ENCODE results near the gene SPAST. TPM values are rescaled to one million over a fixed set of nuclear protein-coding genes. Genes with fewer than 3 reads are reported as not detected.
"Not testable (repeated sequence)": the region's sequence is repeated elsewhere in the genome, so short reads cannot be mapped to it uniquely, and the experiment has no call there.

Gene SPAST
- total RNA-seq, 1 experiment from 2014 or later, result 48.3 TPM

DNA sequence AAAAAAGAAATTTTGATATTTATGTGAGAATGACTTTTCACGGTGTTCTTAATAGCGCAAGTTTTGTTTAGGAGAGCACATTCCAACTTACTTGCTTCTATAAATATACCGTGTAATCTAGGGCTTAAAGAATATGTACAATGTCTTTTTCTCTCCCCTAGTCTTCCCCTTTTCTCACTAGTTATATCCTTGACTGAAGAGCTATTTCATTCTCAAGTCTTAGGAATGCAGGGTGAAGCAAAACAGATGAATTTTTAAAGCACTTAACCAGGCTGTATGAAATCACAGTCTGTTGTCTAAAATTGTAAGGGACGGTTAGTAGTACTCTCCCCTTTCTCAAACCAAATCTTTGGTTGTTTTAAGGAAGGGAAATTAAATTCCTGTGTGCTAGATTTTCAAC lies 72.7 kb downstream of the SPAST start:
- Histone ChIP-seq H3K27ac (ENCODE audit: low read length) (no peak overlapping the region), H3K36me3 (ENCODE audit: insufficient read depth, low read length) (peaks cover 24% of the 10 kb centered on the region; the same call in 1 of the 2 replicates), H3K9me3 (ENCODE audit: low read length) (no peaks in the 10 kb centered on the region), H2AFZ (ENCODE audit: low read length) (no peak overlapping the region), H3K9ac (ENCODE audit: low read length) (no peak overlapping the region), H3K4me1 (ENCODE audit: low read length) (no peaks in the 10 kb centered on the region), H3K79me2 (ENCODE audit: low read length) (peaks cover 9% of the 10 kb centered on the region; the same call in 1 of the 2 replicates), H3K4me2 (ENCODE audit: low read depth, low read length, poor library complexity, severe bottlenecking) (no peak overlapping the region), H3K27me3 (ENCODE audit: low read length) (no peaks in the 10 kb centered on the region), H3K9me2 (replicated peaks; ENCODE audit: insufficient read depth, low read length) (no peaks in the 10 kb centered on the region), H3K4me3 (ENCODE audit: low read length) (no peak overlapping the region), H4K20me1 (ENCODE audit: insufficient read depth, low read depth, low read length) (no peaks in the 10 kb centered on the region)
- no peak for DNase-seq

DNA sequence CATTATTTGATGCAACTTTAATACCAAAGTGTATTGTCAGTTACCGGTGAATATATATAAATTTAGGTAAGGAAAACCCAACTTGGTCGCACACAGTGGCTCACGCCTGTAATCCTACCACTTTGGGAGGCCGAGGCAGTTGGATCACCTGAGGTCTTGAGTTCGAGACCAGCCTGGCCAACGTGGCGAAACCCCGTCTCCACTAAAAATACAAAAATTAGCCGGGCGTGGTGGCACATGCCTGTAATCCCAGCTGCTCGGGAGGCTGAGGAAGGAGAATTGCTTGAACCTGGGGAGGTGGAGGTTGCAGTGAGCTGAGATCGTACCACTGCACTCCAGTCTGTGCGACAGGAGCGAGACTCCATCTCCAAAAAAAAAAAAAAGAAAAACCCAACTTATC lies 88.2 kb downstream of the SPAST start:
- H3K27me3 ChIP-seq (ENCODE audit: low read length); H4K20me1 ChIP-seq (ENCODE audit: insufficient read depth, low read depth, low read length); H3K4me1 ChIP-seq (ENCODE audit: low read length); H3K79me2 ChIP-seq (ENCODE audit: low read length); H3K27ac ChIP-seq (ENCODE audit: low read length); H3K9me2 ChIP-seq (replicated peaks; ENCODE audit: insufficient read depth, low read length); H3K9me3 ChIP-seq (ENCODE audit: low read length); H2AFZ ChIP-seq (ENCODE audit: low read length); DNase-seq; H3K36me3 ChIP-seq (ENCODE audit: insufficient read depth, low read length); H3K4me2 ChIP-seq (ENCODE audit: low read depth, low read length, poor library complexity, severe bottlenecking); H3K9ac ChIP-seq (ENCODE audit: low read length); H3K4me3 ChIP-seq (ENCODE audit: low read length): not testable (repeated sequence)

DNA sequence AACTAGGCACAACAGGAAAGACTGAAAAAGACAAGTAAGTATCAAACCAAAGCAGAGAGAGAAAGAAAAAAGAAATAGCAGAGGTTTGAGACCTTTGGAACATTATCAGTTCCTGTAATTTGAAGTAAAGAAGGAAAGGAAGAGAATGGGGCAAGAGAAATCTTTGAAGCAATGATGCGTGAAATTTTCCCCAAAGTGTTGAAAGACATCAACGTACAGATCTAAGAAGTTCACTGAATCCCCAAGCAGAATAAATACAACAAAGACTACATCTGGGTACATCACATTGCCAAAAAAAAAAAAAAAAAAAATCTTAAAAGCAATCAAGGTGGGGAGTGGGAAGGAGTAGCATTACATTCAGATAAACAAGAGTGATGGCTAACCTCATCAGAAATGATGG lies 96.3 kb downstream of the SPAST start:
- Histone ChIP-seq H3K4me1 (ENCODE audit: low read length) (peaks cover 8% of the 10 kb centered on the region), H2AFZ (ENCODE audit: low read length) (no peak overlapping the region), H3K27ac (ENCODE audit: low read length) (no peak overlapping the region), H3K9me3 (ENCODE audit: low read length) (no peaks in the 10 kb centered on the region), H3K9ac (ENCODE audit: low read length) (no peak overlapping the region), H4K20me1 (ENCODE audit: insufficient read depth, low read depth, low read length) (no peaks in the 10 kb centered on the region), H3K9me2 (replicated peaks; ENCODE audit: insufficient read depth, low read length) (no peaks in the 10 kb centered on the region), H3K79me2 (ENCODE audit: low read length) (peaks cover 9% of the 10 kb centered on the region), H3K27me3 (ENCODE audit: low read length) (no peaks in the 10 kb centered on the region), H3K36me3 (ENCODE audit: insufficient read depth, low read length) (peaks cover 3% of the 10 kb centered on the region; the same call in 1 of the 2 replicates), H3K4me3 (ENCODE audit: low read length) (no peak overlapping the region), H3K4me2 (ENCODE audit: low read depth, low read length, poor library complexity, severe bottlenecking) (no peak overlapping the region)
- DNase-seq, result no peak

DNA sequence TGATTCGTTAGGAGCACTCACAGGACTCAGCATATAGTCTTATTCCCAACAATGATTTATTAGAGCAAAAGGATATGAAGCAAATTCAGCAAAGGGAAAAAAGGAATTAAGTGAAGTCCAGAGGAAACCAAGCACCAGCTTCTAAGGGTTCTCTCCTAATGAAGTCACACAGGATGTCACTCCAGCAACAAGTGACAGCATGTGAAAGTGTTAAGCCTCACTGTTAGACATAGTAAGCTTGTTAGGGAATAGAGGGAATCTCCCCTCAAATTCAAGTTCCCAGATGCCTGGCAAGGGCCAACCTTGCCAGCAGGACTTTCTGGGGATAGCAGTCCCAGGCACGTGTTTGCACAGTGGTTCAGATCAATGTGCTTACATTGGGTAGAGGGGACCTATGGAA lies 97.9 kb downstream of the SPAST start:
- no peak overlapping the region for H3K9ac ChIP-seq (ENCODE audit: low read length)
- no peak for DNase-seq
- H2AFZ ChIP-seq (ENCODE audit: low read length), result no peak overlapping the region
- H3K9me3 ChIP-seq (ENCODE audit: low read length), result no peaks in the 10 kb centered on the region
- H4K20me1 ChIP-seq (ENCODE audit: insufficient read depth, low read depth, low read length), result no peaks in the 10 kb centered on the region
- H3K4me2 ChIP-seq (ENCODE audit: low read depth, low read length, poor library complexity, severe bottlenecking), result no peak overlapping the region
- H3K9me2 ChIP-seq (replicated peaks; ENCODE audit: insufficient read depth, low read length), result no peaks in the 10 kb centered on the region
- H3K27me3 ChIP-seq (ENCODE audit: low read length), result no peaks in the 10 kb centered on the region
- no peak overlapping the region for H3K27ac ChIP-seq (ENCODE audit: low read length)
- H3K4me3 ChIP-seq (ENCODE audit: low read length), result no peak overlapping the region
- H3K79me2 ChIP-seq (ENCODE audit: low read length), result peaks cover 22% of the 10 kb centered on the region
- H3K36me3 ChIP-seq (ENCODE audit: insufficient read depth, low read length), result peaks cover 2% of the 10 kb centered on the region; the same call in 1 of the 2 replicates
- peaks cover 10% of the 10 kb centered on the region for H3K4me1 ChIP-seq (ENCODE audit: low read length)

DNA sequence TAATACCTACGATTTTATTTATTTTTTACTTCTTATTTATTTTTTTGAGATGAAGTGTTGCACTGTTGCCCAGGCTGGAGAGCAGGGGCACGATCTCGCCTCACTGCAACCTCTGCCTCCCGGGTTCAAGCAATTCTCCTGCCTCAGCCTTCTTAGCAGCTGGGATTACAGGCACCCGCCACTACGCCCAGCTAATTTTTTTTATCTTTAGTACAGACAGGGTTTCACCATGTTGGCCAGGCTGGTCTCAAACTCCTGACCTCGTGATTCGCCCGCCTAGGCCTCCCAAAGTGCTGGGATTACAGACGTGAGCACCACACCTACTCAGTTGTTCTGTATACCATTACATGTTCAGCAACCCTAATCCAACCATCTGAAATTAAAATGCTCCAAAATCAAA lies 100.9 kb downstream of the SPAST start:
- Histone ChIP-seq H3K4me2 (ENCODE audit: low read depth, low read length, poor library complexity, severe bottlenecking) (peak overlapping the region; percentile 96), H3K79me2 (ENCODE audit: low read length) (peaks cover 45% of the 10 kb centered on the region), H3K4me1 (ENCODE audit: low read length) (peaks cover 32% of the 10 kb centered on the region), H3K9ac (ENCODE audit: low read length) (peak overlapping the region; percentile 85), H3K27ac (ENCODE audit: low read length) (peak overlapping the region; percentile 79), H3K4me3 (ENCODE audit: low read length) (peak overlapping the region; percentile 90)
- H2AFZ ChIP-seq (ENCODE audit: low read length); H3K36me3 ChIP-seq (ENCODE audit: insufficient read depth, low read length); H3K9me3 ChIP-seq (ENCODE audit: low read length); H4K20me1 ChIP-seq (ENCODE audit: insufficient read depth, low read depth, low read length); DNase-seq; H3K9me2 ChIP-seq (replicated peaks; ENCODE audit: insufficient read depth, low read length); H3K27me3 ChIP-seq (ENCODE audit: low read length): not testable (repeated sequence)

DNA sequence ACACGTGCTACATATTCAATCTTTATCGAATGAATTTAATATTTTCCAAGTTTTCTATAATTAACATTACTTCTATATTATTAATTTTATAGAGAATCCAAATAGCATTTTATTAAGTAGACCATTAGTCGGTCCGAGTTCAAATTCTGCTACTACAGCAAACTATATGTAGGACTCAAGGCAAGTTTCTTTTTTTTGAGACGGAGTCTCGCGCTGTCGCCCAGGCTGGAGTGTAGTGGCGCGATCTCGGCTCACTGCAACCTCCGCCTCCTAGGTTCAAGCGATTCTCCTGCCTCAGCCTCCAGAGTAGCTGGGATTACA lies 101.6 kb downstream of the SPAST start:
- Histone ChIP-seq H3K79me2 (ENCODE audit: low read length) (peaks cover 50% of the 10 kb centered on the region), H3K9ac (ENCODE audit: low read length) (peak overlapping the region; percentile 85), H3K4me2 (ENCODE audit: low read depth, low read length, poor library complexity, severe bottlenecking) (peak overlapping the region; percentile 96), H3K4me3 (ENCODE audit: low read length) (peak overlapping the region; percentile 90), H3K27ac (ENCODE audit: low read length) (peak overlapping the region; percentile 79), H3K4me1 (ENCODE audit: low read length) (peaks cover 32% of the 10 kb centered on the region)
- H4K20me1 ChIP-seq (ENCODE audit: insufficient read depth, low read depth, low read length); H3K27me3 ChIP-seq (ENCODE audit: low read length); H3K9me3 ChIP-seq (ENCODE audit: low read length); H3K36me3 ChIP-seq (ENCODE audit: insufficient read depth, low read length); H2AFZ ChIP-seq (ENCODE audit: low read length); H3K9me2 ChIP-seq (replicated peaks; ENCODE audit: insufficient read depth, low read length): not testable (repeated sequence)
- DNase-seq, result peak; percentile 64

DNA sequence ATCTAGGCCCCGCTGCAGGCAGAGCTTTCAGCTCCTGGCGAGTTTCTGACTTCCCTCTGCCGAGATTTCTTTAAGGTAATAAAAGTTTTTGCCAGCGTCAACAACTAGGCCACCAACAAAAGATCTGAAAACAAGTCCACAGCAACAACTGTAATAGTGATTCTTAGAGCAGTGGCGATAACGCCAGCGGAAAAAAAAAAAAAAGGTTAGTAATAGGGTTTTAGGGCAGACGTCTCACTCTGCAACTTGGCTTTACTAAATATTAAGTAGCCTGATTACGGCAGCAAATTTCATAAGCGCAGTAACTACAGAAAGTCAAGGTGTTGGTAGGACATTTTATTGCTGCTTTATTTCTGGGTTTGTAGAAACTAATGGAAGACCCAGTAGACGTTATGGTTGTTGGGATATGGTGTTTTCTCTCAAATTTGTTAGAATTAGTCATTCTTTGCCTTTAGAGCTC lies 102.8 kb downstream of the SPAST start:
- H3K4me1 ChIP-seq (ENCODE audit: low read length), result peaks cover 32% of the 10 kb centered on the region
- H2AFZ ChIP-seq (ENCODE audit: low read length), result no peak overlapping the region
- no peaks in the 10 kb centered on the region for H3K9me3 ChIP-seq (ENCODE audit: low read length)
- peak overlapping the region; percentile 90 for H3K4me3 ChIP-seq (ENCODE audit: low read length)
- DNase-seq, result peak; percentile 60
- H3K27ac ChIP-seq (ENCODE audit: low read length), result peak overlapping the region; percentile 79
- H3K9ac ChIP-seq (ENCODE audit: low read length), result peak overlapping the region; percentile 85
- no peaks in the 10 kb centered on the region for H4K20me1 ChIP-seq (ENCODE audit: insufficient read depth, low read depth, low read length)
- H3K4me2 ChIP-seq (ENCODE audit: low read depth, low read length, poor library complexity, severe bottlenecking), result peak overlapping the region; percentile 96
- no peaks in the 10 kb centered on the region for H3K9me2 ChIP-seq (replicated peaks; ENCODE audit: insufficient read depth, low read length)
- H3K27me3 ChIP-seq (ENCODE audit: low read length), result no peaks in the 10 kb centered on the region
- 0 out of 2 replicates have a peak, but pooled peaks cover 7% of the 10 kb centered on the region for H3K36me3 ChIP-seq (ENCODE audit: insufficient read depth, low read length)
- H3K79me2 ChIP-seq (ENCODE audit: low read length), result peaks cover 50% of the 10 kb centered on the region

DNA sequence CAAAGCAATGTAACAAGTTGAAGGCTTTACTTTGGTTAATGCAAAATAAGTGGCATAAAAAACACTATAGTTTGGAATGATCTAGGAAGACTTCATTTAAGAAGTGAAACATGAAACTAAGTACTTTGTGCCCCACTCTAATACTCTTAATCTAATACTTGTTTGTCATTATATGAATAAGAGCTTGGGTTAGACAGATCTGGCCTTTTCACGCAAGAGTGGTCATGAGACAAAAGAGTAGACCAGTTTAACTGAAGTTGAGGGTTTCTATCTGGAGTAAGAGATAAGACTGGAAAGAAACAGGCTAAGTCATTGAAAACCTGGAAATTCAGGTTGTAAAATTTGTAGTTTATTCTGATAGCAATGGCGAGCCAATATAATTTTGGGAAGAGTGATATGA lies 105.2 kb downstream of the SPAST start:
- no peak overlapping the region for H2AFZ ChIP-seq (ENCODE audit: low read length)
- no peak overlapping the region for H3K9ac ChIP-seq (ENCODE audit: low read length)
- no peak overlapping the region for H3K4me2 ChIP-seq (ENCODE audit: low read depth, low read length, poor library complexity, severe bottlenecking)
- no peaks in the 10 kb centered on the region for H3K9me3 ChIP-seq (ENCODE audit: low read length)
- H3K36me3 ChIP-seq (ENCODE audit: insufficient read depth, low read length), result 0 out of 2 replicates have a peak, but pooled peaks cover 8% of the 10 kb centered on the region
- peaks cover 32% of the 10 kb centered on the region for H3K4me1 ChIP-seq (ENCODE audit: low read length)
- no peaks in the 10 kb centered on the region for H3K9me2 ChIP-seq (replicated peaks; ENCODE audit: insufficient read depth, low read length)
- H3K4me3 ChIP-seq (ENCODE audit: low read length), result no peak overlapping the region
- peaks cover 59% of the 10 kb centered on the region for H3K79me2 ChIP-seq (ENCODE audit: low read length)
- DNase-seq, result peak; percentile 52
- H4K20me1 ChIP-seq (ENCODE audit: insufficient read depth, low read depth, low read length), result no peaks in the 10 kb centered on the region
- peak overlapping the region; percentile 9; the same call in 1 of the 2 replicates for H3K27ac ChIP-seq (ENCODE audit: low read length)
- no peaks in the 10 kb centered on the region for H3K27me3 ChIP-seq (ENCODE audit: low read length)

DNA sequence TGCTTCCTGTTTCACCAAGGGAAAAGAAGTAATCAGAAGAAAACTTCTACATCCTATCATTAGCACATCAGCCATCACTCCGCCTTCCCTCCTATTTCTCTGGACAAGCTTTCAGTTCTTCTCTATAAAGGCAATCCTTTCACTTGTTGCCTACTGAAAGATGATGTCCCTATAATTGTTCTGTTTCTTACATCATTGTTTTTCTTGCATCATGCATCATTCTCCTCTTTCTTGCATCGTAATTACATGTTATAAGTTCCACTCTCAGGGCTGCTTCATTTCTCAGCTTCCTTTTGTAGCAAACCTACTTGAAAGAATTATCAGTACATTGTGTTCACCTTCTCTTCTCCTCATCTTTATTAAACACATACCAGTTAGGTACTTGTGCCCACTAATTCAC lies 109.5 kb downstream of the SPAST start:
- no peaks in the 10 kb centered on the region for H4K20me1 ChIP-seq (ENCODE audit: insufficient read depth, low read depth, low read length)
- no peak overlapping the region for H3K4me2 ChIP-seq (ENCODE audit: low read depth, low read length, poor library complexity, severe bottlenecking)
- no peak overlapping the region for H2AFZ ChIP-seq (ENCODE audit: low read length)
- peaks cover 29% of the 10 kb centered on the region for H3K79me2 ChIP-seq (ENCODE audit: low read length)
- H3K4me1 ChIP-seq (ENCODE audit: low read length), result peaks cover 7% of the 10 kb centered on the region
- no peaks in the 10 kb centered on the region for H3K9me2 ChIP-seq (replicated peaks; ENCODE audit: insufficient read depth, low read length)
- H3K27ac ChIP-seq (ENCODE audit: low read length), result no peak overlapping the region; the same call in 1 of the 2 replicates
- peaks cover 11% of the 10 kb centered on the region; the same call in 1 of the 2 replicates for H3K36me3 ChIP-seq (ENCODE audit: insufficient read depth, low read length)
- no peaks in the 10 kb centered on the region for H3K27me3 ChIP-seq (ENCODE audit: low read length)
- H3K4me3 ChIP-seq (ENCODE audit: low read length), result no peak overlapping the region
- no peak for DNase-seq
- H3K9me3 ChIP-seq (ENCODE audit: low read length), result no peaks in the 10 kb centered on the region
- no peak overlapping the region for H3K9ac ChIP-seq (ENCODE audit: low read length)
